Liver (tissue), 3 donors: ENCODE data around the gene SPATA2L.
"Not testable (repeated sequence)": the region's sequence is repeated elsewhere in the genome, so short reads cannot be mapped to it uniquely, and the experiment has no call there.

Experiments
- HNF4G ChIP-seq: IDR thresholded peaks from 2 replicates; pipeline ENCODE4 v1.6.1; 2016; ENCODE audit warnings: antibody characterized with exemption
- MAX ChIP-seq: IDR thresholded peaks from 2 replicates; pipeline ENCODE4 v1.6.1; 2016; ENCODE audit warnings: antibody characterized with exemption
- RXRA ChIP-seq, 2 donors: IDR thresholded peaks; 2 replicates each; pipeline ENCODE4 v1.6.1; 2017 to 2018; ENCODE audit warnings: antibody characterized with exemption in 2 of 2, mild to moderate bottlenecking in 1 of 2
- TF ChIP-seq, protein P1 (sequence below): IDR thresholded peaks from 2 replicates; pipeline ENCODE4 v1.6.1; 2016; ENCODE audit warnings: antibody characterized with exemption
- TF ChIP-seq, protein P2 (sequence below): fragments of 150-350 bp; IDR thresholded peaks from 2 replicates; pipeline ENCODE4 v1.5.1; 2017; ENCODE audit warnings: improper control_type of control experiment, low read depth, low read length; ENCODE audit not compliant: missing input control
- donor health status: healthy.
- donor health status: healthy.

DNA sequence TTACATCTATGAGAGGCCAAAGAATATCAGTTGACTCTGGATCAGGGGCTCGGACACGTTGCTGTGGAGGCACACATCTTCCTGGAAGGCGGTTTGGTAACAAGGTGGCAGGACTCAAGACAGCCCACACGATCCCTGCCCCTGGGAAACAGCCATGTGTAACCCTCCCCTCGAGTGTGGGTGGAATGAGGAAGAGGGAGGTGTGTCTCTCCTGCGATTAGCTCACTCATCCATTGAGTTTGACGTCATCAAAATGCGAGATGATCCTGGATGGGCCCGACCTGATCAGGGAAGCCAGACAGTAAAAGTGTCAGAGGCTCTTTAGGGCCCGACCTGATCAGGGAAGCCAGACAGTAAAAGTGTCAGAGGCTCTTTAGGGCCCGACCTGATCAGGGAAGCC is 37.3 kb downstream of the SPATA2L start:
- TF ChIP-seq RXRA (IDR thresholded peaks at IDR 0.05); MAX; HNF4G: not testable (repeated sequence)
- TF ChIP-seq, protein P1, sequence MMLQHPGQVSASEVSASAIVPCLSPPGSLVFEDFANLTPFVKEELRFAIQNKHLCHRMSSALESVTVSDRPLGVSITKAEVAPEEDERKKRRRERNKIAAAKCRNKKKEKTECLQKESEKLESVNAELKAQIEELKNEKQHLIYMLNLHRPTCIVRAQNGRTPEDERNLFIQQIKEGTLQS, result not testable (repeated sequence)
- TF ChIP-seq, protein P2, sequence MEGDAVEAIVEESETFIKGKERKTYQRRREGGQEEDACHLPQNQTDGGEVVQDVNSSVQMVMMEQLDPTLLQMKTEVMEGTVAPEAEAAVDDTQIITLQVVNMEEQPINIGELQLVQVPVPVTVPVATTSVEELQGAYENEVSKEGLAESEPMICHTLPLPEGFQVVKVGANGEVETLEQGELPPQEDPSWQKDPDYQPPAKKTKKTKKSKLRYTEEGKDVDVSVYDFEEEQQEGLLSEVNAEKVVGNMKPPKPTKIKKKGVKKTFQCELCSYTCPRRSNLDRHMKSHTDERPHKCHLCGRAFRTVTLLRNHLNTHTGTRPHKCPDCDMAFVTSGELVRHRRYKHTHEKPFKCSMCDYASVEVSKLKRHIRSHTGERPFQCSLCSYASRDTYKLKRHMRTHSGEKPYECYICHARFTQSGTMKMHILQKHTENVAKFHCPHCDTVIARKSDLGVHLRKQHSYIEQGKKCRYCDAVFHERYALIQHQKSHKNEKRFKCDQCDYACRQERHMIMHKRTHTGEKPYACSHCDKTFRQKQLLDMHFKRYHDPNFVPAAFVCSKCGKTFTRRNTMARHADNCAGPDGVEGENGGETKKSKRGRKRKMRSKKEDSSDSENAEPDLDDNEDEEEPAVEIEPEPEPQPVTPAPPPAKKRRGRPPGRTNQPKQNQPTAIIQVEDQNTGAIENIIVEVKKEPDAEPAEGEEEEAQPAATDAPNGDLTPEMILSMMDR, result not testable (repeated sequence)
